Upper lobe of left lung (tissue), 6 donors: ENCODE results near the gene MCM3. TPM values are rescaled to one million over a fixed set of nuclear protein-coding genes. Genes with fewer than 3 reads are reported as not detected.

Experiments used
- ATAC-seq, 2 donors: fragments of 200-7000 bp; cut with Tn5 transposase; one replicate each; pipeline ENCODE4 v1.9.1; 2022; ENCODE audit warnings: mild to moderate bottlenecking in 2 of 2, moderate library complexity in 2 of 2; ENCODE audit not compliant: low FRiP score in 2 of 2
- DNase-seq, 2 donors: peaks; one replicate each; pipeline ENCODE4 v3.0.0-alpha.2; 2019 to 2020
- H3K27ac ChIP-seq, 4 donors: fragments of 200-600 bp; sonication (generic); one replicate each; pipeline ENCODE4 v1.5.1; 2016 to 2019
- H3K27me3 ChIP-seq, 4 donors: fragments of 200-600 bp; sonication (generic); one replicate each; pipeline ENCODE4 v1.5.1; 2017 to 2019
- H3K36me3 ChIP-seq, 4 donors: fragments of 200-600 bp; sonication (generic); one replicate each; pipeline ENCODE4 v1.5.1; 2016 to 2019
- H3K4me1 ChIP-seq, 4 donors: fragments of 200-600 bp; sonication (generic); one replicate each; pipeline ENCODE4 v1.5.1; 2018 to 2019
- H3K4me3 ChIP-seq, 4 donors: fragments of 200-600 bp; sonication (generic); one replicate each; pipeline ENCODE4 v1.5.1; 2017 to 2019; ENCODE audit warnings: mild to moderate bottlenecking in 2 of 4, moderate library complexity in 1 of 4
- H3K9me3 ChIP-seq, 4 donors: fragments of 200-600 bp; sonication (generic); one replicate each; pipeline ENCODE4 v1.5.1; 2018 to 2019
- EP300 ChIP-seq, 4 donors: sonication (generic); formaldehyde crosslinking; IDR thresholded peaks; one replicate each; pipeline ENCODE4 v1.5.1; 2017; ENCODE audit warnings: antibody characterized with exemption in 4 of 4, control low read depth in 2 of 4
- POLR2A ChIP-seq, 4 donors: fragments of 450-650 bp; IDR thresholded peaks; one replicate each; pipeline ENCODE4 v1.5.1; 2016 to 2017; ENCODE audit warnings: antibody characterized with exemption in 4 of 4, mild to moderate bottlenecking in 2 of 4
- POLR2AphosphoS5 ChIP-seq, 2 donors: sonication (generic); formaldehyde crosslinking; IDR thresholded peaks; one replicate each; pipeline ENCODE4 v1.5.1; 2017; ENCODE audit warnings: antibody characterized with exemption in 2 of 2
- WGBS, 2 donors: methylation state at CpG; one replicate each; pipeline ENCODE4 v1.1.5; 2017 to 2018; 5-methylcytosine and 5-hydroxymethylcytosine counted together
- total RNA-seq, 6 donors: library from RNA; depleted of rRNA in 4 of 6; stranded (reverse); fragments of >200 nt in 4 of 6; gene quantifications; one replicate each; pipeline versions ENCODE4 v1.1.0 to v1.2.1, GENCODE V29; 2016 to 2021
- TF ChIP-seq, protein P1 (sequence below), 6 experiments: fragments of 450-650 bp in 4 of 6; fragments of 200-600 bp in 2 of 6; sonication (generic) in 2 of 6; IDR thresholded peaks; one replicate each; pipeline ENCODE4 v1.5.1; 2016 to 2019; ENCODE audit warnings: antibody characterized with exemption in 6 of 6
- donor health status: DM: no; HTN: no; CAD: no; lungs with moderate emphysema.
- donor health status: DM: no; HTN: yes; CAD: no; lungs with severe emphysema.

MCM3 gene
- total RNA-seq, 6 donors from 2014 or later = 20.4 to 35.9 (median 28.2) TPM

DNA sequence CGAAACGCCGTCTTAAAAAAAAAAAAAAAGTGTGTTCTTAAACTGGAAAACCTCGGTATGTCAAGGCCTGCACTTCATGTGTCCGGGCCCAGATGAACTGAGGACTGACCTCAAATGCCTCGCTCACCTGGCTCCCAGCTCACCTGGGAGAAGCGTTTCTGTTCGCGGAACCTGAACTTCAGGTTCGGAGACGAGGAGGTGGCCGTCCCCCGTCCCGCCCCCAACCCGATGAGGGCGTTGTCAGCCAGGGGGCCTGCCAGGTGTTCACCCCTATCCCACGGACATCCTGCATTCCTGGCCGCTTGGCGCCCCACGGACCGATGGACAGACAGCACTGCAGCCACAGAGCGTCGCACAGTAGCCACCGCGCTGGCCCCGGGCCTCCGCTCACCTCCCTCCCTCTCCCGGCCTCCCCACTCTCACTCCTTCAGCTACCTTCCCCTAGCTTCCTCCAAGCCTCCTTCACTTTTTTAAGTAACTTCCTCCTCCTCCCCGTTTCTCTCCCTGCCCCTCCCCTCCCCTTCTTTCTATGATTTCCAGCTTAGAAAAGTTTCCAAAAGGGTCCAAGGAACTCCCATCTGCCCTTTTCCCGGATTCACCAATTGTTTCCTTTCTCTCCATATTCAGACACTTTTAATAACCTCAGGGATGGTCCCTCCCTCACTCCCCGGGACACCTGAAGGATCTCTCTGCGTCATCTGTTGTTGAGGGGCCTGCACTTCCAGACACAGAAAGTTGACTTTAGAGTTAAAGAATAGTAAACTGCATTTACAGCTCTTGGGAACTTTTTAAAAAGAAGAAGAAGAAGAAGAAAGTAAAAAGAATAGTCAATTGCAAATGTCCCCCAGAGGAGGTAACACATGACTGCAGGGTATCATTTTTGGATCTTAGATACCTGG lies 22.7 kb upstream of the MCM3 start:
- peak; percentile 25 to 81 for ATAC-seq
- DNase-seq = peak; percentile 68 to 85

DNA sequence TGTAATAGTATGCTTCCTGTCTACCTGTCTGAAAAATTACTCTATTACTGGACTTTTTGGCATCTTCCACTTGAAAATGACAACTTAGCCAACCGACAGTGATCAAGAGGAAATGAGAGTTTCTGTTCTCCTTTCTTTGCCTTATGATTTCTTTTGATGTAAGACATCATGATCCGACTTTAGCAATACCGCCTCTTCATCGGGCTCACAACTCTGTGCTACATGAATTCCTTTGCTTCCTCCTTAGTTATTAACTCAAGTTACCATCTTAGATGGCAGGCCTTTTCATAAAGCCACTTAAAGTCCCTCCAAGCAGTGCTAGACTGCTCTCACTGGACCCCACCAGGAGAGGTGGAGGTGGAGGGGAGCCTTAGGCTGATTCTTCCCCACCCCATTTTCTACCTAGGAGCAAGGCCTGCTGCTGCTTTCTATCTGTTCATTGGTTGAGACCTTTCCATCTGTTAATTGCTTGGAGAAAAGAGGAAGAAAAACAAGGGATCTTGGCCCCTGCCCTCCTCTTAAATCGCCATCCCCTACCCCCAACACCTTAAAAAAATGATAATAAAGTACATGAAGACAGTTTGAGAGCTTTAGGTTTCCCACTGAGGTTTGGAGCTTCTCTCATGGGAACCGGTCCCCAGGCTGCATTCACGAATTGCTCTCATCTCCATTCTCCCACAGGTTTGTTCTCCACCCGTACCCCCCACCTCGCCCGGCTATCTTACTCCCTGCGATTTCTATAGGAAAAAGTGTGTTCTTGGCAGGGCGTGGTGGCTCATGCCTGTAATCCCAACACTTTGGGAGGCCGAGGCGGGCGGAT lies 21.6 kb upstream of the MCM3 start:
- Histone ChIP-seq H3K27ac (peak overlapping the region; percentile 70 to 90 (median 72)), H3K4me3 (no peak overlapping the region), H3K36me3 (no peaks in the 10 kb centered on the region), H3K27me3 (no peaks in the 10 kb centered on the region), H3K9me3 (no peaks in the 10 kb centered on the region), H3K4me1 (peaks cover 14 to 44% (median 31%) of the 10 kb centered on the region in 4 donors)
- peak in 1 of 2 donors; percentile 65 for ATAC-seq
- TF ChIP-seq, protein P1, sequence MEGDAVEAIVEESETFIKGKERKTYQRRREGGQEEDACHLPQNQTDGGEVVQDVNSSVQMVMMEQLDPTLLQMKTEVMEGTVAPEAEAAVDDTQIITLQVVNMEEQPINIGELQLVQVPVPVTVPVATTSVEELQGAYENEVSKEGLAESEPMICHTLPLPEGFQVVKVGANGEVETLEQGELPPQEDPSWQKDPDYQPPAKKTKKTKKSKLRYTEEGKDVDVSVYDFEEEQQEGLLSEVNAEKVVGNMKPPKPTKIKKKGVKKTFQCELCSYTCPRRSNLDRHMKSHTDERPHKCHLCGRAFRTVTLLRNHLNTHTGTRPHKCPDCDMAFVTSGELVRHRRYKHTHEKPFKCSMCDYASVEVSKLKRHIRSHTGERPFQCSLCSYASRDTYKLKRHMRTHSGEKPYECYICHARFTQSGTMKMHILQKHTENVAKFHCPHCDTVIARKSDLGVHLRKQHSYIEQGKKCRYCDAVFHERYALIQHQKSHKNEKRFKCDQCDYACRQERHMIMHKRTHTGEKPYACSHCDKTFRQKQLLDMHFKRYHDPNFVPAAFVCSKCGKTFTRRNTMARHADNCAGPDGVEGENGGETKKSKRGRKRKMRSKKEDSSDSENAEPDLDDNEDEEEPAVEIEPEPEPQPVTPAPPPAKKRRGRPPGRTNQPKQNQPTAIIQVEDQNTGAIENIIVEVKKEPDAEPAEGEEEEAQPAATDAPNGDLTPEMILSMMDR (IDR thresholded peaks at IDR 0.05) = no peak
- no peak for TF ChIP-seq EP300 (IDR thresholded peaks at IDR 0.05)
- no peak for TF ChIP-seq POLR2A (IDR thresholded peaks at IDR 0.05)
- no peak for TF ChIP-seq POLR2AphosphoS5 (IDR thresholded peaks at IDR 0.05)
- WGBS, 2 donors = 83 to 87% methylated on average over 15 of the region's 15 CpGs
- DNase-seq = no peak

More for the DNA sequence above, 22.7 kb upstream of the MCM3 start:
- H3K4me1 ChIP-seq = peaks cover 14 to 44% (median 31%) of the 10 kb centered on the region in 4 donors
- H3K27ac ChIP-seq = peak overlapping the region; percentile 14 to 90 (median 72)
- TF ChIP-seq EP300 (IDR thresholded peaks at IDR 0.05) (peak in 1 of 4 donors; percentile 37), POLR2A (IDR thresholded peaks at IDR 0.05) (peak in 1 of 4 donors; percentile 26), POLR2AphosphoS5 (IDR thresholded peaks at IDR 0.05) (no peak)
- TF ChIP-seq, protein P1 (IDR thresholded peaks at IDR 0.05) = no peak
- H3K27me3 ChIP-seq = no peaks in the 10 kb centered on the region
- peak overlapping the region in 2 of 4 donors; percentile 14 to 26 for H3K4me3 ChIP-seq
- WGBS, 2 donors = 40 to 51% methylated on average over 30 to 32 of the region's 32 CpGs
- H3K36me3 ChIP-seq = no peaks in the 10 kb centered on the region
- H3K9me3 ChIP-seq = no peaks in the 10 kb centered on the region

DNA sequence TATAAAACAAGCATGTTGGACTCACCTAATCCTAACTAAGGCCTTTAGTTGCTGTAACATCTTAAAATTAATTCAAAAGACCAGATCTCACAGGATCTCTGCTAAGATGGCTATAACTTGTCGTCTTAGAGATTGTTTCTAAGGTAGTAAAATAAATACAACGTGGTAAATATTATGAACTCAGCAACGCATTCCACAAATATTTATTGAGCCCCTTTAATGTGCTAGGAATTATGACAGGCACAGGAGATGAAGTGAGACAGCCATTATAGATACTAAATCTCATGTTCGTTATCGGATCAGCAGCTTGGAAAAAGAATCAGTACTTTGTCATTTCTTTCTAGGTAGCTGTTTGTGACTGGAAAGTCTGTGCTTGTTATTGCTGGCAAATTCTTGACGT lies 20.9 kb upstream of the MCM3 start:
- TF ChIP-seq POLR2AphosphoS5 (IDR thresholded peaks at IDR 0.05) (no peak), POLR2A (IDR thresholded peaks at IDR 0.05) (no peak), EP300 (IDR thresholded peaks at IDR 0.05) (no peak)
- TF ChIP-seq, protein P1 (IDR thresholded peaks at IDR 0.05) = no peak
- peak overlapping the region; percentile 70 to 90 (median 72) for H3K27ac ChIP-seq
- peaks cover 14 to 44% (median 31%) of the 10 kb centered on the region in 4 donors for H3K4me1 ChIP-seq
- no peaks in the 10 kb centered on the region for H3K36me3 ChIP-seq
- H3K27me3 ChIP-seq = no peaks in the 10 kb centered on the region
- no peak for ATAC-seq
- no peaks in the 10 kb centered on the region for H3K9me3 ChIP-seq
- DNase-seq = no peak
- no peak overlapping the region for H3K4me3 ChIP-seq
- WGBS, 2 donors = 37 to 44% methylated on average over 6 of the region's 6 CpGs

DNA sequence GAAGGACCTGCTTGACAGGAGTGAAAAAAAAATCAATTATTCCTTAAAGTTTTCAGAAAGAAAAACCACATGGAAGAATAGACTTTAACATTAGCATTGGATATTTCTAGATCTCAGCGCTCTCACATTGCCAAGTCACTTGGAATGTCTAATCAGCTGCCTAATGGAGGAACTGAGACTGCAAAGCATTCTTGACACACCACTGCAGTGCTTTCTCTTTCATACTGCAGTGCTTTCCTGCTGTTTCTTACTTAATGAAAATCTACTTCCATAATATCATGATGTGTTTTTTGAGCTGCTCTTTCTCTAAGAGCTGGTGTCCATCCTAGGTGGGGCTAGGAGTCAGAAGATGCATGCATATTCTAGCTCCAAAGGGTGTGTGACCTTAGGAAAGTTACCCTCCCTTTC lies 20.4 kb upstream of the MCM3 start:
- Histone ChIP-seq H3K4me3 (peak overlapping the region in 1 of 4 donors; percentile 1), H3K27ac (peak overlapping the region; percentile 70 to 90 (median 72)), H3K4me1 (peaks cover 14 to 44% (median 31%) of the 10 kb centered on the region in 4 donors), H3K36me3 (no peaks in the 10 kb centered on the region), H3K9me3 (no peaks in the 10 kb centered on the region), H3K27me3 (no peaks in the 10 kb centered on the region)
- TF ChIP-seq, protein P1 (IDR thresholded peaks at IDR 0.05) = no peak
- no peak for TF ChIP-seq POLR2A (IDR thresholded peaks at IDR 0.05)
- 33 to 46% methylated on average over 1 of the region's 1 CpG for WGBS, 2 donors
- no peak for DNase-seq
- peak in 1 of 2 donors; percentile 75 for ATAC-seq
